HepG2 (cell line): ENCODE data around the gene ATOSB. TPM values are rescaled to one million over a fixed set of nuclear protein-coding genes. Genes with fewer than 3 reads are reported as not detected.
A peak's percentile ranks its signal among the peaks of the same experiment; 100 is the strongest.

Source experiments
- ATF7-NPFF ChIP-seq: sonication (generic); formaldehyde crosslinking; IDR thresholded peaks from 2 replicates; pipeline ENCODE4 v1.8.1; 2023; ENCODE audit warnings: mild to moderate bottlenecking, low read depth, missing genetic modification reagents, moderate library complexity
- EEA1 ChIP-seq: sonication (generic); formaldehyde crosslinking; IDR thresholded peaks from 2 replicates; pipeline ENCODE4 v1.5.1; 2020; ENCODE audit warnings: mild to moderate bottlenecking, missing genetic modification reagents, borderline replicate concordance
- EHMT2 ChIP-seq: fragments of 200-600 bp; sonication (generic); IDR thresholded peaks from 2 replicates; pipeline ENCODE4 v1.7.0; 2017; ENCODE audit warnings: antibody characterized with exemption, low read depth, low read length, borderline replicate concordance
- ETS1 ChIP-seq: sonication (generic); formaldehyde crosslinking; IDR thresholded peaks from 2 replicates; pipeline ENCODE4 v1.4.0; 2020; ENCODE audit warnings: missing genetic modification reagents
- EZH2 ChIP-seq: conservative IDR thresholded peaks from 2 replicates; pipeline ENCODE4 v1.6.1; 2012; ENCODE audit warnings: mild to moderate bottlenecking, low read depth, low read length, moderate library complexity
- GABPB1 ChIP-seq: IDR thresholded peaks from 2 replicates; pipeline ENCODE4 v1.6.1; 2016; ENCODE audit warnings: mild to moderate bottlenecking, missing genetic modification reagents, moderate library complexity, missing compliant biosample characterization
- HNF4A ChIP-seq: sonication (generic); formaldehyde crosslinking; IDR thresholded peaks from 2 replicates; pipeline ENCODE4 v1.4.0; 2020; ENCODE audit warnings: missing genetic modification reagents
- KLF6 ChIP-seq: IDR thresholded peaks from 2 replicates; pipeline ENCODE4 v1.8.0; 2016; ENCODE audit warnings: missing biosample characterization, missing genetic modification reagents
- MIER3 ChIP-seq: IDR thresholded peaks from 2 replicates; pipeline ENCODE4 v1.6.1; 2016; ENCODE audit warnings: missing compliant biosample characterization, borderline replicate concordance
- RAD51 ChIP-seq: fragments of 450-650 bp; IDR thresholded peaks from 2 replicates; pipeline ENCODE4 v1.6.1; 2016; ENCODE audit warnings: borderline replicate concordance
- SALL1 ChIP-seq: sonication (generic); formaldehyde crosslinking; IDR thresholded peaks from 2 replicates; pipeline ENCODE4 v1.8.0; 2022; ENCODE audit warnings: mild to moderate bottlenecking, missing genetic modification reagents
- SIX1 ChIP-seq: sonication (generic); formaldehyde crosslinking; IDR thresholded peaks from 2 replicates; pipeline ENCODE4 v1.4.0; 2020; ENCODE audit warnings: missing genetic modification reagents, borderline replicate concordance
- SMAD3 ChIP-seq: sonication (generic); formaldehyde crosslinking; IDR thresholded peaks from 2 replicates; pipeline ENCODE4 v1.4.0; 2020; ENCODE audit warnings: missing genetic modification reagents
- ZFP36L2 ChIP-seq: sonication (generic); formaldehyde crosslinking; IDR thresholded peaks from 2 replicates; pipeline ENCODE4 v1.4.0; 2020; ENCODE audit warnings: missing genetic modification reagents
- ZNF253 ChIP-seq: sonication (generic); formaldehyde crosslinking; IDR thresholded peaks from 2 replicates; pipeline ENCODE4 v1.8.0; 2022; ENCODE audit warnings: mild to moderate bottlenecking, missing genetic modification reagents, borderline replicate concordance
- ZNF296 ChIP-seq: sonication (generic); formaldehyde crosslinking; conservative IDR thresholded peaks from 2 replicates; pipeline ENCODE4 v1.5.0; 2020; ENCODE audit warnings: mild to moderate bottlenecking, missing genetic modification reagents
- ZNF354B ChIP-seq: sonication (generic); formaldehyde crosslinking; IDR thresholded peaks from 2 replicates; pipeline ENCODE4 v1.8.0; 2022; ENCODE audit warnings: mild to moderate bottlenecking, missing genetic modification reagents
- ZNF441 ChIP-seq: sonication (generic); formaldehyde crosslinking; IDR thresholded peaks from 2 replicates; pipeline ENCODE4 v1.7.0; 2021; ENCODE audit warnings: missing genetic modification reagents, borderline replicate concordance
- ZNF510 ChIP-seq: sonication (generic); formaldehyde crosslinking; IDR thresholded peaks from 2 replicates; pipeline ENCODE4 v1.4.0; 2020; ENCODE audit warnings: low read depth, mild to moderate bottlenecking, missing genetic modification reagents
- ZNF577 ChIP-seq: sonication (generic); formaldehyde crosslinking; IDR thresholded peaks from 2 replicates; pipeline ENCODE4 v1.4.0; 2020; ENCODE audit warnings: mild to moderate bottlenecking, low read depth, missing genetic modification reagents, borderline replicate concordance
- ZNF614 ChIP-seq: IDR thresholded peaks from 2 replicates; pipeline ENCODE4 v1.6.1; 2018; ENCODE audit warnings: missing biosample characterization, missing genetic modification reagents, inconsistent platforms, borderline replicate concordance
- ZNF674 ChIP-seq: sonication (generic); formaldehyde crosslinking; IDR thresholded peaks from 2 replicates; pipeline ENCODE4 v1.5.0; 2020; ENCODE audit warnings: low read depth, mild to moderate bottlenecking, missing genetic modification reagents
- ZNF746 ChIP-seq: sonication (generic); formaldehyde crosslinking; IDR thresholded peaks from 2 replicates; pipeline ENCODE4 v1.8.0; 2022; ENCODE audit warnings: mild to moderate bottlenecking, missing genetic modification reagents
- ZNF770 ChIP-seq: sonication (generic); formaldehyde crosslinking; IDR thresholded peaks from 2 replicates; pipeline ENCODE4 v1.5.0; 2020; ENCODE audit warnings: mild to moderate bottlenecking, missing genetic modification reagents
- ZNF773 ChIP-seq: sonication (generic); formaldehyde crosslinking; IDR thresholded peaks from 2 replicates; pipeline ENCODE4 v1.4.0; 2020; ENCODE audit warnings: missing genetic modification reagents, borderline replicate concordance
- polyA plus RNA-seq, 8 experiments: library from polyadenylated mRNA; depleted of rRNA in 3 of 8; stranded (reverse) in 7 of 8; unstranded in 1 of 8; fragments of >200 nt; fragmentation: Illumina TruSeq in 4 of 8; extraction: Trizol in 4 of 8; gene quantifications; 2 replicates each; pipeline versions ENCODE4 v1.2.1 to v1.2.3, GENCODE V29; 2011 to 2016; ENCODE audit warnings: low read depth in 4 of 8, missing spikeins in 1 of 8, mixed read lengths in 1 of 8; ENCODE audit not compliant: insufficient read depth in 1 of 8
- total RNA-seq, 5 experiments: library from RNA; depleted of rRNA; stranded (reverse); fragments of >200 nt; fragmentation: Illumina TruSeq; extraction: Trizol; gene quantifications; 2 replicates each; pipeline ENCODE4 v1.2.3, GENCODE V29; 2016; ENCODE audit warnings: low read depth in 1 of 5
- TF ChIP-seq, protein P1 (sequence below): sonication (generic); formaldehyde crosslinking; IDR thresholded peaks from 2 replicates; pipeline ENCODE4 v1.8.1; 2023; ENCODE audit warnings: mild to moderate bottlenecking, missing genetic modification reagents

The ATOSB gene
- total and polyA plus RNA-seq, 2 of the 13 experiments (the other 11 are each of a cell fraction or from before 2014, with no cell fraction given), result 1.9 to 6.4 TPM

- TF ChIP-seq EEA1 (no peak), EZH2 (no peak), ATF7-NPFF (0 out of 2 replicates have a peak, but pooled peaks have one; percentile 29), HNF4A (CRISPR knock-in tag) (no peak), ZNF296 (CRISPR knock-in tag) (no peak), ZNF674 (CRISPR knock-in tag) (no peak), GABPB1 (CRISPR knock-in tag) (peak; percentile 82), ZNF614 (CRISPR knock-in tag) (no peak; the same call in 1 of the 2 replicates), ZFP36L2 (CRISPR knock-in tag) (peak; percentile 38; the same call in 1 of the 2 replicates), MIER3 (CRISPR knock-in tag) (peak; percentile 39; the same call in 1 of the 2 replicates), ZNF746 (CRISPR knock-in tag) (no peak), ZNF510 (no peak), EHMT2 (no peak; the same call in 1 of the 2 replicates), SIX1 (no peak), ZNF441 (peak; percentile 25; the same call in 1 of the 2 replicates), ZNF354B (no peak), KLF6 (no peak), ZNF253 (no peak), ETS1 (no peak), SMAD3 (CRISPR knock-in tag) (no peak), RAD51 (no peak), SALL1 (CRISPR knock-in tag) (peak; percentile 50; the same call in 1 of the 2 replicates), ZNF773 (peak; percentile 58; the same call in 1 of the 2 replicates), ZNF770 (CRISPR knock-in tag) (no peak), ZNF577 (CRISPR knock-in tag) (no peak)
- TF ChIP-seq, protein P1, sequence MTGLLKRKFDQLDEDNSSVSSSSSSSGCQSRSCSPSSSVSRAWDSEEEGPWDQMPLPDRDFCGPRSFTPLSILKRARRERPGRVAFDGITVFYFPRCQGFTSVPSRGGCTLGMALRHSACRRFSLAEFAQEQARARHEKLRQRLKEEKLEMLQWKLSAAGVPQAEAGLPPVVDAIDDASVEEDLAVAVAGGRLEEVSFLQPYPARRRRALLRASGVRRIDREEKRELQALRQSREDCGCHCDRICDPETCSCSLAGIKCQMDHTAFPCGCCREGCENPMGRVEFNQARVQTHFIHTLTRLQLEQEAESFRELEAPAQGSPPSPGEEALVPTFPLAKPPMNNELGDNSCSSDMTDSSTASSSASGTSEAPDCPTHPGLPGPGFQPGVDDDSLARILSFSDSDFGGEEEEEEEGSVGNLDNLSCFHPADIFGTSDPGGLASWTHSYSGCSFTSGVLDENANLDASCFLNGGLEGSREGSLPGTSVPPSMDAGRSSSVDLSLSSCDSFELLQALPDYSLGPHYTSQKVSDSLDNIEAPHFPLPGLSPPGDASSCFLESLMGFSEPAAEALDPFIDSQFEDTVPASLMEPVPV (CRISPR knock-in tag), result 0 out of 2 replicates have a peak, but pooled peaks have one; percentile 14
These were observed 43.0 kb downstream of the ATOSB start, which contains the start of gene VCP (continued) for GRCh38 chr9:35072461-35073278.
